HCT116 (cell line): Measurements from ENCODE around the gene PCTP. TPM values are rescaled to one million over a fixed set of nuclear protein-coding genes. Genes with fewer than 3 reads are reported as not detected.

Experiments
- ATAC-seq: fragments of 200-7000 bp; cut with Tn5 transposase; 2 replicates; pipeline ENCODE4 v1.9.1; 2020; ENCODE audit warnings: mild to moderate bottlenecking, moderate library complexity
- BruUV-seq: library from RNA; stranded (reverse); fragments of 400-500 nt; replicated peaks from 2 replicates; lab custom pipeline; 2021; lab: Mats Ljungman, UMichigan
- CTCF ChIA-PET: fragments of 300-600 bp; sonication (Branson Sonifier 250); formaldehyde crosslinking; loops from one replicate; lab custom pipeline; 2021; ENCODE audit warnings: antibody characterized with exemption; lab: Charles Lee
- POLR2A ChIA-PET: fragments of 300-600, 350-600 bp; sonication (Branson Sonifier 250); formaldehyde crosslinking; loops from one replicate; lab custom pipeline; 2021; ENCODE audit warnings: antibody characterized with exemption; lab: Charles Lee
- RAD21 ChIA-PET, 2 experiments: fragments of 300-600 bp; sonication (Branson Sonifier 250); formaldehyde crosslinking; loops; one replicate each; lab custom pipeline; 2023; ENCODE audit warnings: low total read pairs in 2 of 2; ENCODE audit not compliant: uncharacterized antibody in 2 of 2, unreplicated experiment in 2 of 2, low non-redundant PET in 1 of 2; lab: Charles Lee
- DNase-seq: peaks from one replicate; pipeline ENCODE4 v3.0.0-alpha.2; 2010; ENCODE audit warnings: low read depth, low spot score
- H2AFZ ChIP-seq: fragments of 200-600 bp; shearing (Covaris generic), sonication (generic); 2 replicates; pipeline ENCODE4 v1.6.1; 2017; ENCODE audit warnings: low read depth, mixed run types, mixed read lengths, antibody characterized with exemption, low read length; ENCODE audit not compliant: poor library complexity, severe bottlenecking
- H3K27ac ChIP-seq: 2 replicates; pipeline ENCODE4 v1.5.1; 2012; ENCODE audit warnings: low read depth, low read length
- H3K27me3 ChIP-seq: fragments of 200-600 bp; sonication (generic); 2 replicates; pipeline ENCODE4 v1.6.1; 2016; ENCODE audit warnings: mixed run types, low read length, mixed read lengths; ENCODE audit not compliant: insufficient read depth
- H3K36me3 ChIP-seq, 2 experiments: fragments of 200-500 bp in 1 of 2; fragments of 200-600 bp in 1 of 2; sonication (Bioruptor generic) in 1 of 2; sonication (generic) in 1 of 2; 2 replicates each; pipeline versions ENCODE4 v1.5.1 to v1.6.1; 2014 to 2016; ENCODE audit warnings: low read length in 2 of 2, inconsistent platforms in 1 of 2, mixed read lengths in 1 of 2, mixed run types in 1 of 2; ENCODE audit not compliant: insufficient read depth in 2 of 2, control insufficient read depth in 1 of 2
- H3K4me1 ChIP-seq, 2 experiments: fragments of 200-600 bp in 1 of 2; sonication (generic) in 1 of 2; 2 replicates each; pipeline versions ENCODE4 v1.5.1 to v1.6.1; 2012 to 2017; ENCODE audit warnings: low read length in 2 of 2, inconsistent platforms in 1 of 2, mild to moderate bottlenecking in 1 of 2, mixed read lengths in 1 of 2, mixed run types in 1 of 2, moderate library complexity in 1 of 2; ENCODE audit not compliant: insufficient read depth in 2 of 2, control insufficient read depth in 1 of 2
- H3K4me2 ChIP-seq: fragments of 200-600 bp; sonication (generic); 2 replicates; pipeline ENCODE4 v1.6.1; 2017; ENCODE audit warnings: mixed run types, low read length, mixed read lengths
- H3K4me3 ChIP-seq, 2 experiments: fragments of 200-600 bp in 1 of 2; sonication (generic) in 1 of 2; replicated peaks in 1 of 2; 2 replicates each; pipeline ENCODE4 v1.5.1; 2011 to 2016; ENCODE audit warnings: low read length in 2 of 2, control low read depth in 1 of 2, low read depth in 1 of 2, mild to moderate bottlenecking in 1 of 2, mixed read lengths in 1 of 2, mixed run types in 1 of 2
- H3K79me2 ChIP-seq: fragments of 200-600 bp; sonication (generic); 2 replicates; pipeline ENCODE4 v1.6.1; 2017; ENCODE audit warnings: mild to moderate bottlenecking, mixed run types, low read length, moderate library complexity, mixed read lengths; ENCODE audit not compliant: insufficient read depth
- H3K9ac ChIP-seq: fragments of 200-600 bp; sonication (generic); 2 replicates; pipeline ENCODE4 v1.6.1; 2016; ENCODE audit warnings: low read length, mixed read lengths
- H3K9me2 ChIP-seq: fragments of 200-600 bp; sonication (generic), shearing (Covaris generic); 2 replicates; pipeline ENCODE4 v1.6.1; 2017; ENCODE audit warnings: mixed run types, mild to moderate bottlenecking, moderate library complexity; ENCODE audit not compliant: insufficient read depth
- H3K9me3 ChIP-seq, 2 experiments: fragments of 200-500 bp in 1 of 2; fragments of 200-600 bp in 1 of 2; sonication (Bioruptor generic) in 1 of 2; sonication (generic) in 1 of 2; 2 replicates each; pipeline ENCODE4 v1.6.1; 2014 to 2017; ENCODE audit warnings: low read length in 2 of 2, mixed read lengths in 2 of 2, inconsistent platforms in 1 of 2, low read depth in 1 of 2, mild to moderate bottlenecking in 1 of 2, mixed run types in 1 of 2, moderate library complexity in 1 of 2; ENCODE audit not compliant: control insufficient read depth in 1 of 2, insufficient read depth in 1 of 2
- H4K20me1 ChIP-seq: fragments of 200-600 bp; sonication (generic), shearing (Covaris generic); 2 replicates; pipeline ENCODE4 v1.6.1; 2017; ENCODE audit warnings: mixed run types, mild to moderate bottlenecking, moderate library complexity; ENCODE audit not compliant: insufficient read depth
- CEBPB ChIP-seq: IDR thresholded peaks from 2 replicates; pipeline ENCODE4 v1.6.1; 2012; ENCODE audit warnings: low read depth
- EZH2 ChIP-seq: fragments of 200-600 bp; sonication (generic); IDR thresholded peaks from 2 replicates; pipeline ENCODE4 v1.6.1; 2017; ENCODE audit warnings: antibody characterized with exemption, mixed run types
- JUND ChIP-seq: IDR thresholded peaks from 2 replicates; pipeline ENCODE4 v1.6.1; 2012
- RAD21 ChIP-seq: IDR thresholded peaks from 2 replicates; pipeline ENCODE4 v1.6.1; 2012; ENCODE audit warnings: low read depth, mild to moderate bottlenecking
- SIN3A ChIP-seq: IDR thresholded peaks from 2 replicates; pipeline ENCODE4 v1.6.1; 2012; ENCODE audit warnings: low read depth
- TCF7L2 ChIP-seq: IDR thresholded peaks from 2 replicates; pipeline ENCODE4 v1.7.0; 2011; ENCODE audit warnings: borderline replicate concordance, inconsistent platforms; ENCODE audit not compliant: insufficient read depth, insufficient read length; ENCODE audit errors: extremely low read depth
- intact Hi-C: fragments of 100-400 bp; cut with micrococcal nuclease; formaldehyde crosslinking; loops from 2 replicates; pipeline ENCODE4 v1.10.0; 2022
- total RNA-seq: library from RNA; stranded (reverse); gene quantifications from one replicate; pipeline ENCODE4 v1.2.1, GENCODE V29; 2021; ENCODE audit not compliant: unreplicated experiment
- TF ChIP-seq, protein P1 (sequence below), 3 experiments: fragments of 200-600 bp in 1 of 3; sonication (generic) in 1 of 3; IDR thresholded peaks in 2 of 3; conservative IDR thresholded peaks in 1 of 3; 2 replicates each; pipeline ENCODE4 v1.5.1; 2012 to 2017; ENCODE audit warnings: low read depth in 2 of 3, low read length in 2 of 3, antibody characterized with exemption in 1 of 3, borderline replicate concordance in 1 of 3, control low read depth in 1 of 3, mild to moderate bottlenecking in 1 of 3, mixed read lengths in 1 of 3, mixed run types in 1 of 3, moderate library complexity in 1 of 3; ENCODE audit not compliant: insufficient read depth in 1 of 3
- TF ChIP-seq, protein P2 (sequence below): IDR thresholded peaks from 2 replicates; pipeline ENCODE4 v1.6.1; 2012
- TF ChIP-seq, protein P3 (sequence below): IDR thresholded peaks from 2 replicates; pipeline ENCODE4 v1.6.1; 2011; ENCODE audit warnings: mild to moderate bottlenecking, low read length, moderate library complexity; ENCODE audit not compliant: insufficient replicate concordance; ENCODE audit errors: extremely low read depth

Gene PCTP
- total RNA-seq, 1 experiment from 2014 or later: 16.3 TPM

DNA sequence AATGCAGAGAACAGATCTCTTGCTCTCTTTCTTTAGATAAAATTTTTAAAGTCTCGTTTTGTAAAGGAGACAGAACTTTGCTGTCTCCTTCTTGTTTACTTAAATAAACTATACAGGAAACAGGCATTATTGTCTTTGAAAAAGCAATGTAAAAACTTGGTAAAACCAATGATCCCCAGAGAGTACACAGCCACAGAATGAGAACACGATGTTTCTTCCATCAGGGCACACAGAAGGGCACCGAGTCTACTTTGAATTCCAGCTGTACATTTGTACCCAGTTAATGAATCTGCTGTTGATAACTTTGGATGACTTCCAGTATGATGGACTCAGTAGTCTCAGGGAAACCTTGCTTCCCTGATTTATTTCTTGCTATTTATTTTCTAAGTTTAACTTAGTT, 20.0 kb upstream of the PCTP start:
- H3K9ac ChIP-seq: no peak overlapping the region
- ATAC-seq (no peak), DNase-seq (no peak)
- CTCF ChIA-PET: no interaction called here
- H3K4me3 ChIP-seq: no peak overlapping the region
- H3K27me3 ChIP-seq: peaks cover 60% of the 10 kb centered on the region; the same call in 1 of the 2 replicates
- intact Hi-C loops: no loop called here
- no peaks in the 10 kb centered on the region for H3K36me3 ChIP-seq
- H3K27ac ChIP-seq: no peak overlapping the region
- H2AFZ ChIP-seq: no peak overlapping the region
- TF ChIP-seq JUND (no peak), CEBPB (no peak), SIN3A (no peak), TCF7L2 (no peak), EZH2 (no peak), RAD21 (no peak)
- TF ChIP-seq, protein P1, sequence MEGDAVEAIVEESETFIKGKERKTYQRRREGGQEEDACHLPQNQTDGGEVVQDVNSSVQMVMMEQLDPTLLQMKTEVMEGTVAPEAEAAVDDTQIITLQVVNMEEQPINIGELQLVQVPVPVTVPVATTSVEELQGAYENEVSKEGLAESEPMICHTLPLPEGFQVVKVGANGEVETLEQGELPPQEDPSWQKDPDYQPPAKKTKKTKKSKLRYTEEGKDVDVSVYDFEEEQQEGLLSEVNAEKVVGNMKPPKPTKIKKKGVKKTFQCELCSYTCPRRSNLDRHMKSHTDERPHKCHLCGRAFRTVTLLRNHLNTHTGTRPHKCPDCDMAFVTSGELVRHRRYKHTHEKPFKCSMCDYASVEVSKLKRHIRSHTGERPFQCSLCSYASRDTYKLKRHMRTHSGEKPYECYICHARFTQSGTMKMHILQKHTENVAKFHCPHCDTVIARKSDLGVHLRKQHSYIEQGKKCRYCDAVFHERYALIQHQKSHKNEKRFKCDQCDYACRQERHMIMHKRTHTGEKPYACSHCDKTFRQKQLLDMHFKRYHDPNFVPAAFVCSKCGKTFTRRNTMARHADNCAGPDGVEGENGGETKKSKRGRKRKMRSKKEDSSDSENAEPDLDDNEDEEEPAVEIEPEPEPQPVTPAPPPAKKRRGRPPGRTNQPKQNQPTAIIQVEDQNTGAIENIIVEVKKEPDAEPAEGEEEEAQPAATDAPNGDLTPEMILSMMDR (IDR thresholded peaks at IDR 0.05 in 2 of 3, conservative IDR thresholded peaks at IDR 0.05 in 1 of 3; ENCODE audit: borderline replicate concordance in 1 of 3, insufficient read depth in 1 of 3, low read depth in 2 of 3, low read length in 2 of 3): no peak
- TF ChIP-seq, protein P2, sequence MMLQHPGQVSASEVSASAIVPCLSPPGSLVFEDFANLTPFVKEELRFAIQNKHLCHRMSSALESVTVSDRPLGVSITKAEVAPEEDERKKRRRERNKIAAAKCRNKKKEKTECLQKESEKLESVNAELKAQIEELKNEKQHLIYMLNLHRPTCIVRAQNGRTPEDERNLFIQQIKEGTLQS: no peak
- TF ChIP-seq, protein P3, sequence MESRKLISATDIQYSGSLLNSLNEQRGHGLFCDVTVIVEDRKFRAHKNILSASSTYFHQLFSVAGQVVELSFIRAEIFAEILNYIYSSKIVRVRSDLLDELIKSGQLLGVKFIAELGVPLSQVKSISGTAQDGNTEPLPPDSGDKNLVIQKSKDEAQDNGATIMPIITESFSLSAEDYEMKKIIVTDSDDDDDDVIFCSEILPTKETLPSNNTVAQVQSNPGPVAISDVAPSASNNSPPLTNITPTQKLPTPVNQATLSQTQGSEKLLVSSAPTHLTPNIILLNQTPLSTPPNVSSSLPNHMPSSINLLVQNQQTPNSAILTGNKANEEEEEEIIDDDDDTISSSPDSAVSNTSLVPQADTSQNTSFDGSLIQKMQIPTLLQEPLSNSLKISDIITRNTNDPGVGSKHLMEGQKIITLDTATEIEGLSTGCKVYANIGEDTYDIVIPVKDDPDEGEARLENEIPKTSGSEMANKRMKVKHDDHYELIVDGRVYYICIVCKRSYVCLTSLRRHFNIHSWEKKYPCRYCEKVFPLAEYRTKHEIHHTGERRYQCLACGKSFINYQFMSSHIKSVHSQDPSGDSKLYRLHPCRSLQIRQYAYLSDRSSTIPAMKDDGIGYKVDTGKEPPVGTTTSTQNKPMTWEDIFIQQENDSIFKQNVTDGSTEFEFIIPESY: no peak
- TF ChIP-seq, all 23 proteins: peak for 0
- no peak overlapping the region for H3K4me2 ChIP-seq
- no peaks in the 10 kb centered on the region for H4K20me1 ChIP-seq
- BruUV-seq: no TSS peak
- H3K9me2 ChIP-seq: no peaks in the 10 kb centered on the region
- ChIA-PET RAD21 (no interaction called here), POLR2A (interaction anchor here (1.1 kb wide), 1 partner anchor 11 kb away, joined by 5 read pairs; no protein-coding TSS in a partner anchor)
- H3K9me3 ChIP-seq: no peaks in the 10 kb centered on the region
- H3K79me2 ChIP-seq: no peaks in the 10 kb centered on the region
- H3K4me1 ChIP-seq: peaks cover 0 to 3% of the 10 kb centered on the region in 2 experiments; a peak in 1 of 4 replicates
